Naive thymus-derived CD4-positive, alpha-beta T cell (primary cell): ENCODE data around the gene ERI3. TPM values are rescaled to one million over a fixed set of nuclear protein-coding genes. Genes with fewer than 3 reads are reported as not detected.
A peak's percentile ranks its signal among the peaks of the same experiment; 100 is the strongest.

ENCODE experiments used
- ATAC-seq: fragments of 150-1000 bp; cut with Tn5 transposase; 2 replicates; pipeline ENCODE4 v1.10.0; 2021; ENCODE audit warnings: mild to moderate bottlenecking, moderate library complexity
- CTCF ChIA-PET: fragments of 350-600 bp; sonication (Branson Sonifier 250); formaldehyde crosslinking; loops from one replicate; lab custom pipeline; 2021; ENCODE audit warnings: antibody characterized with exemption; lab: Charles Lee
- POLR2A ChIA-PET: fragments of 350-600 bp; sonication (Branson Sonifier 250); formaldehyde crosslinking; loops from one replicate; lab custom pipeline; 2021; ENCODE audit warnings: antibody characterized with exemption, inconsistent platforms; lab: Charles Lee
- DNase-seq, 9 donors: peaks; one replicate each; pipeline versions ENCODE4 v3.0.0 to v3.0.0-alpha.2; 2020 to 2022; ENCODE audit warnings: mixed read lengths in 1 of 9
- H3K27ac ChIP-seq: one replicate; pipeline ENCODE4 v1.7.0; 2013; ENCODE audit warnings: mild to moderate bottlenecking, low read depth, low read length, moderate library complexity
- H3K27me3 ChIP-seq, 2 donors: one replicate each; pipeline ENCODE4 v1.7.0; 2013; ENCODE audit warnings: low read length in 2 of 2, mild to moderate bottlenecking in 2 of 2, moderate library complexity in 2 of 2; ENCODE audit not compliant: control insufficient read depth in 2 of 2, insufficient read depth in 2 of 2
- H3K36me3 ChIP-seq, 3 experiments: 1 replicate in 2 of 3; 2 replicates in 1 of 3; pipeline ENCODE4 v1.7.0; 2013; ENCODE audit warnings: low read length in 3 of 3, mild to moderate bottlenecking in 3 of 3, moderate library complexity in 1 of 3; ENCODE audit not compliant: insufficient read depth in 3 of 3, control insufficient read depth in 2 of 3
- H3K4me1 ChIP-seq, 2 donors: one replicate each; pipeline ENCODE4 v1.7.0; 2013; ENCODE audit warnings: low read length in 2 of 2, mild to moderate bottlenecking in 2 of 2, moderate library complexity in 1 of 2; ENCODE audit not compliant: control insufficient read depth in 2 of 2, insufficient read depth in 2 of 2
- H3K4me3 ChIP-seq: 2 replicates; pipeline ENCODE4 v1.7.0; 2013; ENCODE audit warnings: mild to moderate bottlenecking, low read length
- H3K9me3 ChIP-seq, 3 experiments: 1 replicate in 2 of 3; 2 replicates in 1 of 3; pipeline ENCODE4 v1.7.0; 2013; ENCODE audit warnings: low read length in 3 of 3; ENCODE audit not compliant: control insufficient read depth in 2 of 3
- H3K27ac Mint-ChIP-seq, 9 donors: one replicate each; pipeline ENCODE4 v1.8.0; 2020 to 2022; ENCODE audit warnings: mixed read lengths in 9 of 9, mild to moderate bottlenecking in 8 of 9, moderate library complexity in 5 of 9, inconsistent platforms in 2 of 9
- H3K27me3 Mint-ChIP-seq, 5 donors: one replicate each; pipeline ENCODE4 v1.8.0; 2021 to 2022; ENCODE audit warnings: mixed read lengths in 5 of 5, mild to moderate bottlenecking in 1 of 5
- H3K36me3 Mint-ChIP-seq, 5 donors: one replicate each; pipeline ENCODE4 v1.8.0; 2020 to 2022; ENCODE audit warnings: mixed read lengths in 5 of 5, mild to moderate bottlenecking in 3 of 5, inconsistent platforms in 1 of 5
- H3K4me1 Mint-ChIP-seq, 7 donors: one replicate each; pipeline ENCODE4 v1.8.0; 2020 to 2022; ENCODE audit warnings: mixed read lengths in 7 of 7, mild to moderate bottlenecking in 3 of 7, inconsistent platforms in 1 of 7
- H3K4me3 Mint-ChIP-seq, 10 donors: one replicate each; pipeline ENCODE4 v1.8.0; 2020 to 2022; ENCODE audit warnings: mild to moderate bottlenecking in 10 of 10, mixed read lengths in 10 of 10, moderate library complexity in 6 of 10, inconsistent platforms in 2 of 10
- H3K9me3 Mint-ChIP-seq, 11 donors: one replicate each; pipeline ENCODE4 v1.8.0; 2020 to 2022; ENCODE audit warnings: mixed read lengths in 11 of 11, mild to moderate bottlenecking in 4 of 11, inconsistent platforms in 1 of 11, moderate library complexity in 1 of 11
- intact Hi-C, 2 donors: fragments of 100-400 bp; cut with micrococcal nuclease; formaldehyde crosslinking; loops; one replicate each; pipeline ENCODE4 v1.15.1; 2023
- polyA plus RNA-seq, 2 donors: library from polyadenylated mRNA; unstranded; fragments of 300-500 nt; fragmentation: Illumina TruSeq; gene quantifications; one replicate each; pipeline ENCODE4 v1.2.3, GENCODE V29; 2021
- total RNA-seq, 6 experiments: library from RNA in 5 of 6; stranded (reverse) in 5 of 6; gene quantifications; 1 replicate in 5 of 6; 2 replicates in 1 of 6; pipeline ENCODE4 v1.2.3 and lab custom pipeline; 2021 to 2026

ERI3 gene
- total and polyA plus RNA-seq, 7 experiments from 2014 or later = 28.7 to 40.4 (median 36.2) TPM

DNA sequence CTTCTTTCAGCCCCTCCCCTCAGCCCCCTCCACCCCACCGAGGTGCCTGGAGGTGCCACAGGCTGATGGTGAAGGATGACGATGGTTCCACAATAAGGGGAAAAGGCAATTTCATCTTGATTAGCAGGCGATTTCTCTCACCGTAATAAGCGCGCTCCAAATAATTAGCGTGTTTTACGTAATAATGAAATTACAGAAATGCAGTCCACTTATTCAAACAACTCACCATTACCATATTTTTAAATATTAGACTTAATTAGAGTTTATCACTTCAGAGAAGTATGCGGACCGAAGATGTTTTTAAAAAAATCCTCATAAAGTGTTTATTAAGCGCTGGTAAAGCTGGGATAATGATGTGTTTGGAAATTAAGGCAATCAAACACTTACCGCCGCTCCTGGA is 126.8 kb downstream of the ERI3 start:
- H3K27me3 Mint-ChIP-seq = no peaks in the 10 kb centered on the region
- Histone ChIP-seq H3K4me1 (peaks cover 0 to 2% of the 10 kb centered on the region in 2 donors), H3K36me3 (peaks cover 0 to 15% (median 0%) of the 10 kb centered on the region in 3 experiments), H3K4me3 (no peak overlapping the region), H3K27me3 (no peaks in the 10 kb centered on the region), H3K9me3 (no peaks in the 10 kb centered on the region), H3K27ac (no peak overlapping the region)
- H3K4me3 Mint-ChIP-seq = no peak overlapping the region
- H3K9me3 Mint-ChIP-seq = peaks cover 0 to 8% (median 0%) of the 10 kb centered on the region in 11 donors
- DNase-seq (no peak), ATAC-seq (no peak)
- no peak overlapping the region for H3K27ac Mint-ChIP-seq
- H3K4me1 Mint-ChIP-seq = peaks cover 4 to 16% (median 11%) of the 10 kb centered on the region in 7 donors
- H3K36me3 Mint-ChIP-seq = peaks cover 0 to 42% (median 14%) of the 10 kb centered on the region in 5 donors
- CTCF ChIA-PET = no interaction called here
- POLR2A ChIA-PET = no interaction called here
- intact Hi-C loops = no loop called here

- H3K27ac Mint-ChIP-seq = peak overlapping the region in 3 of 9 donors; percentile 10 to 60 (median 43)
- Histone ChIP-seq H3K4me1 (peaks cover 0 to 5% of the 10 kb centered on the region in 2 donors), H3K9me3 (no peaks in the 10 kb centered on the region), H3K27ac (no peak overlapping the region), H3K4me3 (no peak overlapping the region), H3K27me3 (no peaks in the 10 kb centered on the region), H3K36me3 (peaks cover 0 to 10% (median 0%) of the 10 kb centered on the region in 3 experiments)
- ATAC-seq = peak; percentile 75
- ChIA-PET CTCF (interaction anchor here (0.7 kb wide), 1 partner anchor 10 kb away, joined by 3 read pairs; no protein-coding TSS in a partner anchor), POLR2A (interaction anchor here (1.4 kb wide), 1 partner anchor 9 kb away, joined by 3 read pairs; no protein-coding TSS in a partner anchor)
- intact Hi-C loops = no loop called here
- no peaks in the 10 kb centered on the region for H3K27me3 Mint-ChIP-seq
- peaks cover 0 to 8% (median 0%) of the 10 kb centered on the region in 11 donors for H3K9me3 Mint-ChIP-seq
- no peak for DNase-seq
- peaks cover 7 to 26% (median 18%) of the 10 kb centered on the region in 7 donors for H3K4me1 Mint-ChIP-seq
- no peak overlapping the region for H3K4me3 Mint-ChIP-seq
- H3K36me3 Mint-ChIP-seq = peaks cover 0 to 33% (median 9%) of the 10 kb centered on the region in 5 donors
These were observed 127.8 kb downstream of the ERI3 start for GRCh38 chr1:44227211-44227610.

DNA sequence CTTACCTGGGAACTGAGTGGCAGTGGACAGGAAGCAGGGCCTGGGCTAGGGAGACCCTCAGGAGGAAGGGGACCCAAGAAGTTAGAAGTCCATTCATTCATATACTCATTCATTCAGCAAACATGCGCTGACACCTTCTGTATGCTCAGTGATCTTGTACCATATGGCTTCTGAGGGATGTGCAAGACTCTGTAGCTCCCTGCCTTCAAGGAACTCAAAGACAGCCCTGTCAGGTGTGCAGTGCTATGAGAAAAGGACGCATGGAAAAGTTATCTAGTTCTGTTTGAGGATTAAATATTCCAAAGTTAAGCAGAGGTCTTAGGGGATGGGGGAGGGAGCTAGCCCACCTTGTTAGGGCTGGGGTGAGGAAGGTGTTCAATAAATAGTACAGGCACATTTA is 129.3 kb downstream of the ERI3 start:
- Mint-ChIP-seq H3K9me3 (peaks cover 0 to 8% (median 0%) of the 10 kb centered on the region in 11 donors), H3K4me3 (no peak overlapping the region), H3K27ac (no peak overlapping the region), H3K27me3 (no peaks in the 10 kb centered on the region), H3K4me1 (peaks cover 7 to 27% (median 18%) of the 10 kb centered on the region in 7 donors), H3K36me3 (peaks cover 2 to 27% (median 9%) of the 10 kb centered on the region in 5 donors)
- Histone ChIP-seq H3K4me1 (peaks cover 0 to 5% of the 10 kb centered on the region in 2 donors), H3K27ac (no peak overlapping the region), H3K4me3 (no peak overlapping the region), H3K27me3 (no peaks in the 10 kb centered on the region), H3K36me3 (peaks cover 0 to 11% (median 0%) of the 10 kb centered on the region in 3 experiments), H3K9me3 (no peaks in the 10 kb centered on the region)
- DNase-seq (no peak), ATAC-seq (no peak)
- intact Hi-C loops = no loop called here
- POLR2A ChIA-PET = no interaction called here
- CTCF ChIA-PET = interaction anchor here (1.6 kb wide), 1 partner anchor 13 kb away, joined by 3 read pairs; no protein-coding TSS in a partner anchor

DNA sequence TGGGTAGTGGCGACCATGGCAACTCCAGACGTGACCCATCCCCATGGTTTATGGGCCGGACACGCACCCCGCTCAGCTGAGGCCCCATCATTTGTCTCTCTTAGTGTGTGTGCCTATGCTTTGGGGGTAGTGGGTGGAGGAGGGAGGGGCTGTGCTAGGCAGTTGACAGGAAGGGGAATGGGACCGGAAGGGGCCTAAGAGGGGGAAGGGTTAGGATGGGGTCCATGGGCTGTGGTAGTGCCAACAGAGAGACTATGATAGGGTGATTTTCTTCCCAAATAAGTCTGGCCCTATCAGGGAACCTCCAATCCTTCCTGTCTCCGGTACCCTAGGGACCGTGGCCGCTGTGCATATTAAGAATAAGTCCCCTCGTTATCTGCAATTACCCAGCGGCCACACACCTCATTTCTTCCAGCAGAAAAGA is 131.9 kb downstream of the ERI3 start:
- CTCF ChIA-PET = no interaction called here
- intact Hi-C loops = no loop called here
- POLR2A ChIA-PET = no interaction called here
- Mint-ChIP-seq H3K4me3 (no peak overlapping the region), H3K27ac (peak overlapping the region in 6 of 9 donors; percentile 52 to 78 (median 76)), H3K4me1 (peaks cover 7 to 27% (median 18%) of the 10 kb centered on the region in 7 donors), H3K36me3 (peaks cover 0 to 17% (median 9%) of the 10 kb centered on the region in 5 donors), H3K27me3 (no peaks in the 10 kb centered on the region), H3K9me3 (peaks cover 0 to 8% (median 0%) of the 10 kb centered on the region in 11 donors)
- Histone ChIP-seq H3K9me3 (no peaks in the 10 kb centered on the region), H3K27me3 (no peaks in the 10 kb centered on the region), H3K4me3 (no peak overlapping the region), H3K4me1 (peaks cover 0 to 5% of the 10 kb centered on the region in 2 donors), H3K27ac (no peak overlapping the region), H3K36me3 (peaks cover 0 to 37% (median 7%) of the 10 kb centered on the region in 3 experiments)
- no peak for DNase-seq
- ATAC-seq = no peak

GRCh38 chr1:44222397-44223186 is 132.5 kb downstream of the ERI3 start:
- CTCF ChIA-PET = no interaction called here
- H3K4me1 Mint-ChIP-seq = peaks cover 8 to 28% (median 19%) of the 10 kb centered on the region in 7 donors
- H3K36me3 Mint-ChIP-seq = peaks cover 0 to 19% (median 9%) of the 10 kb centered on the region in 5 donors
- peaks cover 0 to 5% of the 10 kb centered on the region in 2 donors for H3K4me1 ChIP-seq
- H3K27me3 Mint-ChIP-seq = no peaks in the 10 kb centered on the region
- DNase-seq = no peak
- H3K36me3 ChIP-seq = peaks cover 0 to 42% (median 7%) of the 10 kb centered on the region in 3 experiments
- no peak overlapping the region for H3K4me3 ChIP-seq
- ATAC-seq = no peak
- no peaks in the 10 kb centered on the region for H3K9me3 ChIP-seq
- H3K27ac ChIP-seq = no peak overlapping the region
- intact Hi-C loops = no loop called here
- H3K27ac Mint-ChIP-seq = peak overlapping the region in 7 of 9 donors; percentile 13 to 78 (median 75)
- POLR2A ChIA-PET = no interaction called here
- H3K9me3 Mint-ChIP-seq = peaks cover 0 to 8% (median 0%) of the 10 kb centered on the region in 11 donors
- no peaks in the 10 kb centered on the region for H3K27me3 ChIP-seq
- no peak overlapping the region for H3K4me3 Mint-ChIP-seq

DNA sequence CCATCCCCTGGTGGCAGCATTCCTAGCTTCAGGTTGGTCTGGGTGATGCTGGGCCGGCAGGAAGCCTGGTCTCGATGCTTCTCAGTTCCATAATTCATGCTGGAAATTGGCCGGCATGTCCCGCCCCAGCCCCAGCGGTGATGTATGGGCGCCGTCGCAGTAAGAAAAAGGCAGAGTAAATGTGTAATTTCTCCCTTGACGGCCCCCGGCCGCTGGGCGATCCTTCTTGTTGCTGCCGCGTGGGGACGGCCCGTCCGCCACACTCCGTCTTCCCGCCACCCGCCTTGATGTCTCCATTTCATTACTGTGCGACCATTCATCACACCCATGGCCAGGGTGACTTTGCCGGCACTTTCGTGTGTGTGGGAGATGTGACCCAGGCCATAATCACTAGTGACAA is 133.3 kb downstream of the ERI3 start:
- H3K27me3 ChIP-seq = no peaks in the 10 kb centered on the region
- intact Hi-C loops = no loop called here
- ChIA-PET CTCF (no interaction called here), POLR2A (no interaction called here)
- no peak overlapping the region for H3K4me3 ChIP-seq
- ATAC-seq (no peak), DNase-seq (no peak)
- no peaks in the 10 kb centered on the region for H3K9me3 ChIP-seq
- peaks cover 0 to 43% (median 7%) of the 10 kb centered on the region in 3 experiments for H3K36me3 ChIP-seq
- peaks cover 0 to 20% (median 9%) of the 10 kb centered on the region in 5 donors for H3K36me3 Mint-ChIP-seq
- H3K27me3 Mint-ChIP-seq = no peaks in the 10 kb centered on the region
- peaks cover 0 to 8% (median 0%) of the 10 kb centered on the region in 11 donors for H3K9me3 Mint-ChIP-seq
- H3K4me1 ChIP-seq = peaks cover 0 to 5% of the 10 kb centered on the region in 2 donors
- peak overlapping the region in 1 of 9 donors; percentile 84 for H3K27ac Mint-ChIP-seq
- H3K4me3 Mint-ChIP-seq = no peak overlapping the region
- peaks cover 10 to 36% (median 26%) of the 10 kb centered on the region in 7 donors for H3K4me1 Mint-ChIP-seq
- no peak overlapping the region for H3K27ac ChIP-seq
